OCI-LY1 (cell line): ENCODE results near the gene SARM1.

ENCODE experiments used
- EZH2 ChIP-seq: fragments of 200-600 bp; sonication (generic), shearing (Covaris generic); IDR thresholded peaks from 2 replicates; pipeline ENCODE4 v1.8.0; 2017; ENCODE audit warnings: borderline replicate concordance, mixed run types, mild to moderate bottlenecking, antibody characterized with exemption, low read length, moderate library complexity, mixed read lengths
- TF ChIP-seq, protein P1 (sequence below): fragments of 200-600 bp; sonication (generic), shearing (Covaris generic); IDR thresholded peaks from 2 replicates; pipeline ENCODE4 v1.5.1; 2017; ENCODE audit warnings: mild to moderate bottlenecking, antibody characterized with exemption, low read length, moderate library complexity, mixed read lengths

DNA sequence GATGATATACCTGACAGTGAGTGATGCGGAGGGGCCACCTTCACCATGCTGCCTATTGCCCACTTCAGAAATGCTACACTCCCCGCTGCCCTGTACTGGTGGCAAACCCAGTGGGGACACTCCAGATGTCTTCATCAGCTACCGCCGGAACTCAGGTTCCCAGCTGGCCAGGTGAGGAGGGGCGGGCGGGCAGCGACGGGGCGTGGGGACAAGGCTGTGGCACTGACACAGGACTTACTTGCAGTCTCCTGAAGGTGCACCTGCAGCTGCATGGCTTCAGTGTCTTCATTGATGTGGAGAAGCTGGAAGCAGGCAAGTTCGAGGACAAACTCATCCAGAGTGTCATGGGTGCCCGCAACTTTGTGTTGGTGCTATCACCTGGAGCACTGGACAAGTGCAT, 16.6 kb downstream of the SARM1 start:
- TF ChIP-seq EZH2 = no peak
- TF ChIP-seq, protein P1, sequence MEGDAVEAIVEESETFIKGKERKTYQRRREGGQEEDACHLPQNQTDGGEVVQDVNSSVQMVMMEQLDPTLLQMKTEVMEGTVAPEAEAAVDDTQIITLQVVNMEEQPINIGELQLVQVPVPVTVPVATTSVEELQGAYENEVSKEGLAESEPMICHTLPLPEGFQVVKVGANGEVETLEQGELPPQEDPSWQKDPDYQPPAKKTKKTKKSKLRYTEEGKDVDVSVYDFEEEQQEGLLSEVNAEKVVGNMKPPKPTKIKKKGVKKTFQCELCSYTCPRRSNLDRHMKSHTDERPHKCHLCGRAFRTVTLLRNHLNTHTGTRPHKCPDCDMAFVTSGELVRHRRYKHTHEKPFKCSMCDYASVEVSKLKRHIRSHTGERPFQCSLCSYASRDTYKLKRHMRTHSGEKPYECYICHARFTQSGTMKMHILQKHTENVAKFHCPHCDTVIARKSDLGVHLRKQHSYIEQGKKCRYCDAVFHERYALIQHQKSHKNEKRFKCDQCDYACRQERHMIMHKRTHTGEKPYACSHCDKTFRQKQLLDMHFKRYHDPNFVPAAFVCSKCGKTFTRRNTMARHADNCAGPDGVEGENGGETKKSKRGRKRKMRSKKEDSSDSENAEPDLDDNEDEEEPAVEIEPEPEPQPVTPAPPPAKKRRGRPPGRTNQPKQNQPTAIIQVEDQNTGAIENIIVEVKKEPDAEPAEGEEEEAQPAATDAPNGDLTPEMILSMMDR = no peak
